DMS53 treated with DMSO at 0.1 percent for 48 hours (cell line): ENCODE results near the gene RAPGEF2.

ENCODE experiments used
- DNase-seq: peaks from one replicate; lab custom pipeline; 2025; ENCODE audit not compliant: unreplicated experiment; lab: John Stamatoyannopoulos, UW

Gene RAPGEF2

DNA sequence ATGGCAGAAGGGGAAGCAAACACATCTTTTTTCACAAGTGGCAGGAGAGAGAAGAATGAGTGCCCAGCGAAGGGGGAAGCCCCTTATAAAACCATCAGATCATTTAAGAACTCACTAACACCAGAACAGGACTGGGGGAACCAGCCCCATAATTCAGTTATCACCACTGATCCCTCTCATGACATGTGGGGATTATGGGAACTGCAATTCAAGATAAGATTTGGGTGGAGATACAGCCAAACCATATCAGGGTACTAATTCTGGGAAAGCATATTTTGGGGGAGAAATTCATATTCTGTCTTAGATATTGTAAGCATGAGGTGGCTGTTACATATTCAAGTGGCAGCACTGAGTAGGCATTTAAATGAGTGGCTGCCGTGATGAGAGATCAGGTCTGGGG, 87.8 kb downstream of the RAPGEF2 start:
- DNase-seq, result no peak

DNA sequence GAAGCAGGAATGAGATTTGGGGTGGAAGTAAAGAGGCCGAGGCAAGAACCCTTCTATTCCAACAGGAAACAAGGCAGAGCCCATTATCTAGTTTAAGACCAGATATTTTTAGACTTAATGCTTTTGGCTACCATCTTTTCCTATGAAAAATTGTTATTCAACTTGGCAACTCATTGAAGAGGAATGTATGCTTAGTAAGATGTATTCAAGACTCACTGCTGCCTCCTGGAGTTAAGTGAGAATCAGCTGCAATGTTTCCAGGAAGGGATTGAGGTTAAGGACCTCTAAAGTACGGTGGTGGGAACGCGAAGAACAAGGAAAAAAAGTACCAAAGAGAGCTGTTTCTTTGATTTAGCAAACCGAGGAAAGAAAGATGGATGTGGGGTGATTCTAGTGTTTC, 89.1 kb downstream of the RAPGEF2 start:
- no peak for DNase-seq

DNA sequence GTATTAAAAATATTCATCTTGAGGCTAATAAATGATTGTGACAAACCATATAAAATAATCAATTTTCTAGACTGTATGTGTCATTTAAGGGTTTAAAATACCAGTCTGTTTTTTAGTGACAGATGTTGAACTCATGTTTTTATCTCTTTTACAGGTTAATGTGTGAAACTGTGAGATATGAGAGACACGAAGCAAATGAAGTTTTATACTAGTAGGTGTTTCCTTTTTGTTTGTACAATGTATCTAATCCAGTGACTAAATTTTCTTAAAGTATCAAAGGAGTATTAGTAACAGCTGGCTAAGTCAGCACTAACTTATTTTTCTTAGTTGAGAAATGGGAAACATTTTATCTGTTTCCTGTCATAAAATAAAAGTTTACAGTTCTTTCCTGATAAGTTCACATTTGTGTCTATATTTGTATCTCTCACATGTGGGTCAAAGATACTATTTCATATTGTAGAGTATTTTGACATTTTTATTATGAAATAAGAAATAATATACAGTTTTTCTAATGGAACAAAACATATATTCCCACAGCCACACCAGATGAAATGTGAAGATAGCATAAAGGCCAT, 90.3 kb downstream of the RAPGEF2 start:
- DNase-seq, result no peak

- DNase-seq, result no peak
Observed at GRCh38 chr4:159195361-159195769, 92.5 kb downstream of the RAPGEF2 start.

- no peak for DNase-seq
Observed at GRCh38 chr4:159197260-159197884, 94.5 kb downstream of the RAPGEF2 start.

DNA sequence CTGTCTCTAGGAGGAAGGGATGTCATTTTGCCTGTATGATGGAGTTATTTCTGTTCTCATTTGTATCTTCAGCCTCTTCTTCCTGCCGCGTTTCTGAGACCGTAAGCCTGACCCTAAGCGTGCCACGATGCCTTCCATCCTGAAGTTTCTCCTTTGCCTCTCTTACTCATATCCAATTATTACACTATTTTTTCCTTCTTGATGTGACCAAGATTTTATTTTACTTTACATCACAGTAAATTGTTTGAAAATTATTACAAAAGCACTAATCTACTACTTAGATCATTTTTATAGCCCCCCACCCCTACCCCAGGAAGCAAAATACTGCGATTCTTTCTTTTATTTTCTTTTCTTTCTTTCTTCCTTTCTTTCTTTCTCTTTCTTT, 95.0 kb downstream of the RAPGEF2 start:
- no peak for DNase-seq

DNA sequence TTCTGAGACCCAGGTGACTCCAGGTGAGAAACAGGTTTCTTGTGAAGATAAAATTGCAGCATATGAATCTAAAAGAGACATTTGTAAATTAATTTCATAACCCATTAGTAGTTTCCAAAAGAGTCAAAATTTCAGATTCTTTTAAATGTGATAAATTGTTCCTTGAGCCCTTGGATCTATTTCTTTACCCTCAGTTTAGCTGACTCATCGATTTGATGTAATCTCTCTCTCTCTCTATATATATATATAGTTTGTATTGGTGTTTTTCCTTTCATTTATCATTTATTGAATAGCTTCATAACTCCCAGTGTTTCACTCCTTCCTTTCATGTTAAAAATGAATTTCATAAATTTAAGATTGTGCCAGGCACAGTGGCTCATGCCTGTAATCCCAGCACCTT, 96.9 kb downstream of the RAPGEF2 start:
- no peak for DNase-seq

DNA sequence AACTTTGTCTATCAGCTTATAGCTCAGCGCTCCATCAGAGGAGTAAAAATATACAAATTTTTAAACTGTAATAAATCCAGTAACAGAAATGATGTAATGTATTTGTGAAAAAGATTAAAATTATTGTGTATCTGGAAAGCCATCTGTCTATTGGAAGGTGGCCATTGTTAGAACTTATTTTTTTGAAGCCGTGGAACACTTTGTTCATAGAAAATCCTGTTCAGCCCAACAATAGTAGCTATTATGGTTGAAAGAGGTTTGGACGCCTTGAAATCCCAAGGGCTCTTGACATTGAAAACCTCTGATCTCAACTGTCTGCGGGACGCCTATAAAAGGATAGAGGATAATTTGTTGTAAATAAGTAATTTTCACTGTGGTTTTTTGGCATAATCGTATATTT, 98.3 kb downstream of the RAPGEF2 start:
- DNase-seq, result peak; percentile 5

GRCh38 chr4:159204566-159204965, 101.7 kb downstream of the RAPGEF2 start:
- no peak for DNase-seq

DNA sequence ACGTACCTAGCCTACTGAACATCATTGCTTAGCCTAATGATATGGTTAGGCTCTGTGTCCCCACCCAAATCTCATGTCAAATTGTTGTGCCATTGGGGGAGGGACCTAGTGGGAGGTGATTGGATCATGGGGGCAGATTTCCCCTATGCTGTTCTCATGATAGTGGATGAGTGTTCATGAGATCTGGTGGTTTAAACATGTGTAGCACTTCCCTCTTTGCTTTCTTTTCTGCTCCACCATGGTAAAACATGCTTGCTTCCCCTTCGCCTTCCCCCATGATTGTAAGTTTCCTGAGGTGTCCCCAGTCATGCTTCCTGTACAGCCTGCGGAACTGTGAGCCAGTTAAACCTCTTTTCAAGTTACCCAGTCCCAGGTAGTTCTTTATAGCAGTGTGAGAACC, 102.6 kb downstream of the RAPGEF2 start:
- no peak for DNase-seq

- no peak for DNase-seq
Observed at GRCh38 chr4:159206427-159206871, 103.6 kb downstream of the RAPGEF2 start.

GRCh38 chr4:159209249-159209648, 106.4 kb downstream of the RAPGEF2 start:
- DNase-seq, result no peak

GRCh38 chr4:159210975-159211374, 108.1 kb downstream of the RAPGEF2 start:
- DNase-seq, result no peak

DNA sequence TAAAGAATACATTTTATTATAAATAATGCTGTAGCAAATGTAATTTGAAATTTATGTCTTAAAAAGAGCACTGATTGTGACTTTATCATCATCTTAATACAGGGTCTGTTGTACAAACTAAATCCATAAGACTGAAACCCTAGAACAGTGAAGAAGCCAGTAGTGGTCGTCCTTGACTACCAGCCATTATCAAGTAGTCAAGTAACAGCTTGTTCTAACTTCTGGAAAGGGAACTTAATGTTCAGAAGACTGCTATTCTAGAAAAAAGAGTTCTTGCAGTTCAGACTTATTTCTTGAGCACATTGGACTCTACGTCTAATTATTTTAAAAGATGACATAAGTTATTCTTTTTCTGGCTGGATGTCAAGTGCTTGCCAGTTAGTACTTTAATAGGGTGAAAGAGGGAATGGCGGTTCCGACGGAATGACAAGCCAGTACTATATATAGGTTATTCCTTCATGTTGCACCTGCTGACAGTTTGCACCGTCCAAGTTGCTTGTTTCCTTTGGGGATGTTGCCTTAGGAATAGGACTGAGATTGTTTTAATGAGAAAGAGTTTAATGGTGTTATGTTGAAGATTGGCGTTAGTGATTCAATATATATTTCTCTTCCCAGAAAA, 109.9 kb downstream of the RAPGEF2 start:
- no peak for DNase-seq

DNA sequence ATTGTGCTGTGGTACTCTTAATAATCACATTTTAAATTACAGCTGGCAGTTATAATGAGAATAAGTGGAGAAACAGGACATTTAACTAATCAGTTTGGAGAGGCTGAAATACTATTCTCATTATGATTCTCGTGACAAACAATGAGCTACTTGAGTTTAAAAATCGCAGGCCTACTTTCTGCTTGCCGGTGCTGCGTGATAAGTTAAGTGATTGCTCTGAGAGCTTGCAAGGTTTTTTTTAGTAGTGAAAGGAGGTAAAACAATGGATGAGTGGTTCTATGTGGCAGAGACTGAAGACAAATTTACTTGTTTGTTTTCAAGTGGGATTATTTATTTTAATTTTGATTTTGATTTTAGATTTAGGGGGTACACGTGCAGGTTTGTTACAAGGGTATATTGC, 114.0 kb downstream of the RAPGEF2 start:
- DNase-seq, result no peak

DNA sequence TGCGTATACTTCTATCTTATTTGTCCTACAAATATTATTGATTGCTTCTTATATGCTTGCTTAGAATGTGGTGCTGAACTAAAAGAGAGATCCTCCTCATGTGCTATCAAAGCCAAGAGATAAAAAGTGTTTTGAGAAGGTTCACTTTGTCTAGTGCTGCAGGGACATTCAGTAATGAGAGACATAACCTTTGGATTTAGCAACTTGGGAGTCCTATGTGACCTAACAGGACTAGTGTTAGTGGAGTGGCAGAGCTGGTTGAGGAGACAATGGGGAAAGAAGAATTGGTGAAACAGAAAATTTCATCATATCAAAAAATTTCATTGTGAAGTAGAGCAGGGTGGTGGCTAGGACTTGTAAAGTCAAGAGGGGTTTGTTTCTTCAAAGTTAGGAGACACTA, 117.0 kb downstream of the RAPGEF2 start:
- no peak for DNase-seq

GRCh38 chr4:159220353-159220752, 117.5 kb downstream of the RAPGEF2 start:
- DNase-seq, result no peak

- DNase-seq, result no peak
Observed at GRCh38 chr4:159221280-159221679, 118.4 kb downstream of the RAPGEF2 start.

- no peak for DNase-seq
Observed at GRCh38 chr4:159222043-159222552, 119.2 kb downstream of the RAPGEF2 start.

DNA sequence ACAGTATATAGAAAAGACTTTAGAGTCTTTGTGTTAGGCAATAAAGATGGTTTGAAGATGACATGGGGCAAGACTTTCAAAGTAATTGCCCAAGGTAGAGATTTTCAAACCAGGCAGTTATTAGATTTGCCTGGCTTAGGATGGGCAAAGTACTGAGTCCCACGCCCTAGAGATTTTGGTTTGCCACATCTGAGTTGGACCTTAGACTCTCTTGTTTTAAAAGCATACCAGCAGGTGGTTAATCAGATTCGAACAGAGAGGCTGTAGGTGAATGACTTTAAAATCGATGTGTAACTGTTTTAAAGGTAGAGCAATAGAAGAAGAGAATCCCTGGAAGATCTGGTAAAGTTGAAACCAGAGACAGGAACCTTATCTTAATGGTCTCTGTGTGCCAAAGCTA, 121.5 kb downstream of the RAPGEF2 start:
- no peak for DNase-seq

DNA sequence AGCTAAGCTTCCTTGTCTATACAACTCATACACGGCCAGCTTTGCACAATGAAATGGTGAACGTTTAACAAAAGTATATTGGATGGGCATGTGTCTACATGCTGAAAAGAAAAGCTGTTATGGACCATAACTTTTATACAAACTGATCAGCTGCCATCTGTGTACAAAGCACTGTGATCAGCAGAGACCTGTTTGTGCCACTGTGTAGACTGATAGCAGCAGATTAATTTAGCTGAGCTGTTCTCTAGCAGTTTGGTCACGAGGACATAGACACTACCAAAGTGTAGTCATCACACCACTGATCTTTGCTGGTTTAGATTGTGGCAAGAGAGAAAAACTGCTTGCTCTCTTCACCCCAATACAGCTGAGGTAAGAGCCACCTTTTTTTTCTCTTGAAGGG, 124.5 kb downstream of the RAPGEF2 start:
- no peak for DNase-seq

- no peak for DNase-seq
Observed at GRCh38 chr4:159227984-159228383, 125.1 kb downstream of the RAPGEF2 start.

DNA sequence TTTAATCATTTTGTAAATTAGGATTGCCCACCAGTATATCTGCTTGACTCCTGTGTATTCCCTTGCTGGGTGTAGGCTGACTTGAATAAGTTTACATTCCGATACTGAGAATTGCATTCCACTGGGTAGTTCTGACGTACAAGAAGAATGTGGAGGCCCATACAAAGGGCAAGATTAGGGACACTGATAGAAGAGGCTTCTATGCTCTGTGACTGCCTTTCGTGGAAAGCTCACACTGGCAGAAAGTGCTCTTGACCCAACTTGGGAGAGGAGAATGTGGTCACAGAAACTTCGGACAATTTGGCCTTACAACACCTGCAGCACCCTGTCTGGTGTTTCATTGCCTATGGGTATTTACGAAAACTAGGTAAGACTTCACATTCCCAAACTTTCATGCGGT, 126.3 kb downstream of the RAPGEF2 start:
- DNase-seq, result no peak
